A204.1 (cell line): Measurements from ENCODE around the gene LRP1.

ENCODE experiments used
- FAIRE-seq: peaks from 2 replicates; lab custom pipeline; 2012; peaks lifted over from hg19 to GRCh38; lab: Jason Lieb, UNC

Gene LRP1

GRCh38 chr12:57177354-57177753, 49.1 kb downstream of the LRP1 start:
- no peak for FAIRE-seq

DNA sequence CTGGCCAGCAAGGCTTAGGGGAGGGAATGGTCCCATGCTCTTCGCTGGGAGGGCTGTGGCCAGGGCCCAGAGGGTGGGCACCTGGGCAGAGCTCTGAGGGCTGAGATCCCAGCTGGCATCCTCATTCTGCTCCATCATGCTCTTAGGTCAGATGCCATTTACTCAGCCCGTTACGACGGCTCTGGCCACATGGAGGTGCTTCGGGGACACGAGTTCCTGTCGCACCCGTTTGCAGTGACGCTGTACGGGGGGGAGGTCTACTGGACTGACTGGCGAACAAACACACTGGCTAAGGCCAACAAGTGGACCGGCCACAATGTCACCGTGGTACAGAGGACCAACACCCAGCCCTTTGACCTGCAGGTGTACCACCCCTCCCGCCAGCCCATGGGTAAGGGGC, 49.9 kb downstream of the LRP1 start:
- no peak for FAIRE-seq

- no peak for FAIRE-seq
These were observed 51.2 kb downstream of the LRP1 start for GRCh38 chr12:57179331-57180086.

DNA sequence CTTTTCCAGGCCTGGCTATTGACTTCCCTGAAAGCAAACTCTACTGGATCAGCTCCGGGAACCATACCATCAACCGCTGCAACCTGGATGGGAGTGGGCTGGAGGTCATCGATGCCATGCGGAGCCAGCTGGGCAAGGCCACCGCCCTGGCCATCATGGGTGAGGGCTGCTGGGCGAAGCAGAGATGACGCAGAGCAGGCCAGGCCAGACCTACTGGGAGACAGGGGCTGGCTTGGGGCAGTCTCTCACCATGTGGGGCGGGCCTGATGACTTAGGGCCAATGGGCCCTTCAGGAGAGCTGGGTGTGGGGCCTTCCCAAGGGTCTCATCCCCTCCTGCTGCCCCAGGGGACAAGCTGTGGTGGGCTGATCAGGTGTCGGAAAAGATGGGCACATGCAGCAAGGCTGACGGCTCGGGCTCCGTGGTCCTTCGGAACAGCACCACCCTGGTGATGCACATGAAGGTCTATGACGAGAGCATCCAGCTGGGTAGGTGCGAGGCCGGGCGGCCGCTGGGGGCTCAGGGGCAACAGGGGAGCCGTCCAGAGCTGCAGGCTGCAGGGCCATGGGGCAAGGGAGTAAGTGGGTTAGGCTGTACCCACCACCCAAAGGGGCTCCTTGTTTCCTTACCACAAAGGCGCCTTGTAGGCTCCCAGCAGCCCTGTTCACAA, 52.2 kb downstream of the LRP1 start:
- FAIRE-seq = no peak

DNA sequence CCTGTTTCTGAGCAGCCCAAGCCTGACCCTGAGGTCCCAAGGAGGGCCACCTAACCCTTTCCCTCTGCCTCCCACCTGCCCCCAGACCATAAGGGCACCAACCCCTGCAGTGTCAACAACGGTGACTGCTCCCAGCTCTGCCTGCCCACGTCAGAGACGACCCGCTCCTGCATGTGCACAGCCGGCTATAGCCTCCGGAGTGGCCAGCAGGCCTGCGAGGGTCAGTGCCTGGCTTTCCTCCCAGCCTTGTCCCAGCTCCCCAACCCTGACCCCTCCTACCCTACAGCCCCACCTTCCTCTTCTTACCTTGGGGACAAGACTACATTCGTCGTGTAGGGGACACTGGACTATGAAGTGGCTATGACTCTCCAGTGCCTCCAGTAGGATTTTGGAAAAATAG, 52.8 kb downstream of the LRP1 start:
- no peak for FAIRE-seq

DNA sequence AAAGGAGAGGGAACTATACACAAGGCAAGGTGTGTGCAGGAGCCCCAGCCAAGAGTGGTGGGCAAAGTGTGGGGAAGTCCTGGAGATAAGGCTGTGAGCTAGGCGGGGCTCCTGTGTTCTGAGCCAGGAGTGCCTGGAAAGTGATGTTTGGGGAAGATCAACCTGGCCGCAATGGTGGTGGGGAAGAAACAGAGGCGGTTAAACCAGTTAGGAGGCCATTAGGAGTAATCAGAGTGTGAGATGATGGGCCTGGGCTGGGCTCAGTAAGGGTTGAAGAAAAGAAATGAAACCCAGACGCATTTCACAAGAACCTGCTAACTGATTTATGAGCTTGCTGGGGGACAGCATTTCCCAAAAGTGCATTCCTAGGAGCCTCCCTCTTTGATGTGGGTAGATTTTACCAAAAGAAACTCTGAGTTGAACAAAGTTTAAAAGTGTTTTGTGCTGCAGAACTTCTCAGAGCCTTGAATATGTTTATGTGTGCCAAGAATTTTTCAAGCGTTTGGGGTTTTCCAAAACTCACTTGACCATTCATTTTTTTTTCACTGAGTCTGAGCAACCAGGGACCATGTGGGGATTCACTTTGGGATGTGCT, 53.4 kb downstream of the LRP1 start:
- FAIRE-seq = no peak

DNA sequence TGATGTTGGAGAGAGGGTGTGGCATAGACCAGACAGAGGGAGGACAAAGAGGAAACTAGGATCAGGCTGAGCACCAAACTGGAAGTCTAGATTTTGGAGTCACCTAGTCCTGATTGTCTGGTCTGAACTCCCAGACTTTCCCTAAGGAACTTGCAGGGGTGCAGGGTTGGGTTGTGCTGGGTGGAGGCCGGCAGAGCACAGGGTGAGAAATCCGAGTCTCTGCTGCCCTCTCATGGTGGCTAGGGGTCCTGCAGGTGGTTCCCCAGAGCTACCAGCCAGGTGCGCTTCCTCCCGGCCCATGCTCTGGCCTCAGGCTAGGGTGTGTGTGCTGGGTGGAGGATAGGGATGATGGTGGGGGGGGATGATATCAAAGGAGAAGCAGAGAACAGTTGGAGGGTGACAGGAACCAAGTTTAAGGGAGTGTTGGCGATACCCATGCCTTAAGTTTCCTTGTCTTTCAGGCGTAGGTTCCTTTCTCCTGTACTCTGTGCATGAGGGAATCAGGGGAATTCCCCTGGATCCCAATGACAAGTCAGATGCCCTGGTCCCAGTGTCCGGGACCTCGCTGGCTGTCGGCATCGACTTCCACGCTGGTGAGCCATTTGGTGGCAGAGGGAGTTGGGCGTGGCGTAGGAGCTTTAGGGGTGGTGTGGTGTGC, 54.8 kb downstream of the LRP1 start:
- FAIRE-seq = no peak

- no peak for FAIRE-seq
These were observed 55.8 kb downstream of the LRP1 start for GRCh38 chr12:57183939-57184725.

DNA sequence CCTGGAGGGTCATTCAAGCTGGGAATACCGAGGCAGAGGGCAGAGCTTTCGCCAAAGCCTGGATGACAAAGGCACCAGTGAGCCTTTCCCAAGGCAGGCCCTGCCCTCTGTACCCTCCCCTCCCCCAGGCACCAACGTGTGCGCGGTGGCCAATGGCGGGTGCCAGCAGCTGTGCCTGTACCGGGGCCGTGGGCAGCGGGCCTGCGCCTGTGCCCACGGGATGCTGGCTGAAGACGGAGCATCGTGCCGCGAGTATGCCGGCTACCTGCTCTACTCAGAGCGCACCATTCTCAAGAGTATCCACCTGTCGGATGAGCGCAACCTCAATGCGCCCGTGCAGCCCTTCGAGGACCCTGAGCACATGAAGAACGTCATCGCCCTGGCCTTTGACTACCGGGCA, 57.1 kb downstream of the LRP1 start:
- no peak for FAIRE-seq

DNA sequence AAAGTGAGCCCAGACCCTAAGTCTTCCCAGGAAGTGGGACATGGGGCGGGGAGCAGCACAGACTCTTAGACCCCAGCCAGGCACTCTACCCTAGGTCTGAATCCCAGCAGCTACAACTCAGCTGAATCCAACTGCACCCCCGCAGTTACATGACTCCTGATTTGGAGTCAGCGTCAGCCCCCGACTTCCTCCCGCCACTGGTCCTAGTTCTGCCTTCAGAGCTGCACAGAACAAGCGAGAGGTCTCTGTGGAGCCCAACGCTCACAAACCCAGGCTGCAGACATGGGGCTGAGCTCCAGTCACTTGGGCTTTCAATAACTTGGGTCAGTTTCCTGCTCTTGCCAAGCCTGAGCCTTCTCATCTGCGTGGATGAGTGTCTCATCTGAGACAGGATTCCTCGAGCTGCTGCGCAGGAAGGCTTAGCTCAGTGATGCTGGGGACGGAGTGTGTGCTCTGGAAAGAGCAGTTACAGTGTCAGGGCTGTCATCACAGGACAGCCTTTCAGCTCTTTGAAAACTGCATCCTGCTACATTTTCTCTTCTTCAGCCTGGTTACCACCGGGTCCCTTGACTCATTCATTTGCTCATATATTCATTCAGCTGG, 57.7 kb downstream of the LRP1 start:
- no peak for FAIRE-seq

- FAIRE-seq = no peak
These were observed 59.2 kb downstream of the LRP1 start for GRCh38 chr12:57187222-57188089.

- FAIRE-seq = no peak
These were observed 59.8 kb downstream of the LRP1 start for GRCh38 chr12:57188090-57188425.

DNA sequence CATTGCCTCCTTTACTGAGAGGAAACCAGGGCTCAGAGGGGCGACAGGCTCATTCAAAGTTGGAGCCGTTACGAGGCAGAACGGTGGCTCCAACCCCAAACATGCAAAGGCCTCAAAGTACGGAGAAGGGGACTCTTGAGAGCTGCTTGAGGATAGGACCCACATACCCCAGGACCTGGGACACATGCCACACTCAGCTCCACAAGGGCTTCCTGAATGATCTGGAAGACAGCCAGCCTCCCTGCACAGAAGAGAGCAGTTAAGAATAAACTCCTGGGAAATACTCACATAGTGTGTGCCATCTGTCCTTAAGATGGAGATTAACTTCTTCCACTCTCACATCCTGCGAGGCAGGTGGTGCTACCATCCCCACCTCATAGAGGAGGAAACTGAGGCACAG, 61.8 kb downstream of the LRP1 start:
- no peak for FAIRE-seq

- FAIRE-seq = no peak
These were observed 62.5 kb downstream of the LRP1 start for GRCh38 chr12:57190821-57191220.

- no peak for FAIRE-seq
These were observed 63.1 kb downstream of the LRP1 start for GRCh38 chr12:57191410-57191809.

DNA sequence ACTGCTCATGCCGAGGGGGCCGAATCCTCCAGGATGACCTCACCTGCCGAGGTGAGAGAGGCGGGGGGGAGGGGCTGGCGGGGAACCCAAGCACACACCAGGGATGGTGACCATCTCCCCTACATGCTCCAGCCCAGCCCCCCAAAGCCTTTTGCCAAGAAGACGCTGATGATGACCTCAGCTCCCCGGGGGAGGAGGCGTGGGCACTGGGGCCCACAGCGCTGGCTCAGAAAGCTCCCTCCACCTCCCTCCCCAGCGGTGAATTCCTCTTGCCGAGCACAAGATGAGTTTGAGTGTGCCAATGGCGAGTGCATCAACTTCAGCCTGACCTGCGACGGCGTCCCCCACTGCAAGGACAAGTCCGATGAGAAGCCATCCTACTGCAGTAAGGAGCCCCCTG, 64.6 kb downstream of the LRP1 start:
- FAIRE-seq = no peak

GRCh38 chr12:57193706-57194245, 65.5 kb downstream of the LRP1 start:
- FAIRE-seq = no peak

- FAIRE-seq = no peak
These were observed 66.0 kb downstream of the LRP1 start for GRCh38 chr12:57194253-57194652.

GRCh38 chr12:57195186-57195585, 66.9 kb downstream of the LRP1 start:
- no peak for FAIRE-seq

DNA sequence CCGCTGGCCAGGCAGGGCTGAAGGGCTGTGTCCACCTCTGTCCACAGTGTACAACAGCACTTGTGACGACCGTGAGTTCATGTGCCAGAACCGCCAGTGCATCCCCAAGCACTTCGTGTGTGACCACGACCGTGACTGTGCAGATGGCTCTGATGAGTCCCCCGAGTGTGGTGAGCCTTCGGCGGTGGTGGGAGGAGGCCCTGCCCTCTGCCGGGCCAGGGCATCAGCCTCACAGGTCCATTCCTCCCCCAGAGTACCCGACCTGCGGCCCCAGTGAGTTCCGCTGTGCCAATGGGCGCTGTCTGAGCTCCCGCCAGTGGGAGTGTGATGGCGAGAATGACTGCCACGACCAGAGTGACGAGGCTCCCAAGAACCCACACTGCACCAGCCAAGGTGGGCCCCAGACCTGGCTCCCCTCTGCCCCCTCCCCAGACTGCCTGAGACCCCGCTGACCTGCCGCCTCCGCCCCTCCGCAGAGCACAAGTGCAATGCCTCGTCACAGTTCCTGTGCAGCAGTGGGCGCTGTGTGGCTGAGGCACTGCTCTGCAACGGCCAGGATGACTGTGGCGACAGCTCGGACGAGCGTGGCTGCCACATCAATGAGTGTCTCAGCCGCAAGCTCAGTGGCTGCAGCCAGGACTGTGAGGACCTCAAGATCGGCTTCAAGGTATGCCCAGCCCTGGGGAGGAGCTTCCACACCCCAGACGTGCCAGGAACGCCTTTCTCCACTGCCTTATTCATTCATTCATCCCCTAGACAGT, 67.5 kb downstream of the LRP1 start:
- no peak for FAIRE-seq
